ENCODE measurements around the gene F13A1.
"Not testable (repeated sequence)": the region's sequence is repeated elsewhere in the genome, so short reads cannot be mapped to it uniquely, and the experiment has no call there.

Gene F13A1

DNA sequence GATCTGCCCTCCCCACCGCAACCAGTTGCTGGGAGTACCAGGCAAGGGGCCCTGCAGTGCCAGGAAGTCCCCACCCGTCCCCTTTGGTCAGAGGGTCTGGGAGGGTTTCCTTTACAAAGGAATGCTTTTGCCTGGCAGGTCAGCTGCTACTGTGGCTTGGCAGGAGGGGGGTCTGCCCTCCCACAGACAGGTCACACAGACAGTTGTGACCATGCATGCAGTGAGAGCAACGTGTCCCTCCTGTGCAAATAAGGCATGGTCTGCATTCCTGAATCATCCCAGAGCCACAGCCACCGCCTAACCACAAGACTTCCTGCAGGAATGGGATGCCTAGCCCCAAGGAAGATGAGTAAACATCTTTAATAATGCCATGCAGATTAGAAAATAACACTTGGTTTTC lies 439 bp upstream of the F13A1 start:
- DNase-seq = no peak

GRCh38 chr6:6317825-6318733 lies 2.4 kb downstream of the F13A1 start:
- no peak for DNase-seq

DNA sequence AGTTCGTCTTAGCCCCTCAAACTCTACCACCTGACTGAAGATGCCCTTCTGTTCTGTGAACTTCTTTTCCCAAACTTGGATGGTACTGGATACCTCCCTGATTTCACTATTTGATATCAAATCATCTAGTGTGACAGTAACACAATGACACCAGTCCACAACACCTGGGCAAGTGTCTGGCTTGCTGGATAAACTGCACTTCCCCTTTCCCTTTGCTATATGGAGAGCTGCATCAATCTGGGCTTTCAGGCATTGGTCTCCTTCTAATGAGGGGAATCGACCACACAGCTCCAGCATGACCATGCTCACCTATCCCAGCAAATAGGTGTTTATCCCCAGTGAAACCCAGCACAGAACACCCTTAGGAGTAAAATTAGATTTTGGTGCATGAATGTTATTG lies 3.1 kb downstream of the F13A1 start:
- no peak for DNase-seq

DNA sequence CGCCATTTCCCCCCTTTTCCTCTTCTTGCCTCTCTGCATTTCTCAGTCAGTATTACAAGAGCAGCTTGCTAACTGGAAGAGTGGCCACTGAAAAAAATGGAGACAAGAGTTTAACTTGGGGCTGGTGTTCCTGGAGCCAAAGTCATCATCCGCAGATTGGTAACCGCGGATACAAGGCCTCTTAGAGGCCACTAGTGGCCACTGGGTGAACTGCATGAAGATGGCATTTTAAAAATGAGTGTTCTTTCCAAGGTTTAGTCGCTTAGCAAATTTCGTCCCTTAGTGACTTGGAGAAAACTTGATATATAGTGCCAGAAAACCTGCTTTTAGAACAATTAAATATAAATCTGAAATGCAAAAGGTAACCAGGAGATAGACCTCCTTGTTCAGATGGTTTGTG lies 4.8 kb downstream of the F13A1 start:
- DNase-seq = peak; percentile 41

DNA sequence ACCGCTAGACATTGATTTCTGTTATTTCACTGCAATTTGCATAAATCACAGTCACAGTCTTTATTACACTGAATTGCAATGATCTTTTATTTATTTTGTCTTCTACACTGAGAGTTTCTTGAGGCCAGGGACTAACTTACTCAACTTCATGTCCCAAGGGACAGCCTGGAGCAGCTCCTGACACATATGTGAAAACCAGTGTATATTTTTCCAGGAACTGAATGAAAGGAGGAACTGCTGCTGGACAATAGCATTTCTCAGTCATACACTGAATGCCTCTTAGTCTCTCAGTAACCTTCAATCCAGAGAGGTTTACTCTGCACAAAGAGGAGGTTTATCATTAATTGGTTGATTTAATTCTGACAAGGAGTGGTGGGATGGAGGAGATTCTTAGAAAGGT lies 5.9 kb downstream of the F13A1 start:
- no peak for DNase-seq

- no peak for DNase-seq
Observed at GRCh38 chr6:6312901-6313441, 7.5 kb downstream of the F13A1 start.

DNA sequence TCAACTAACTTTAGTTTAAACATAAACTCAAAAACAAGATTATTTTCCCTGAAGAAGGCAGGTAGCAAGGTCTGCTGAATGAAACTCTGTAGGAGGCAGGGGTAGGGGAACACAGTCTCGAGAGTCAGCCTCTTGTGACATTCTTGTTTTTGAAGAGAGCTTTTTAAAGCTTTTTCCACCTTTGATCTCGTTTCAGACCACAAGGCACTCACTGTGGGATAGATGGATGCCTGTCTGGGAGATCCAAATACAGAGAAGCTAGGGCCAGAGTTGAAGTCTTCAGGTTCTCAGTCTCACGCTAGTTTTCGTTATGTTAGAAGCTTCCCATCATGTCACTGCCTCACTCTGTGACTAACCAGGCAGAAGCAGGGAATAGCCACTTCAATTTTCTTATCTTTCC lies 14.9 kb downstream of the F13A1 start:
- no peak for DNase-seq

- DNase-seq = not testable (repeated sequence)
Observed at GRCh38 chr6:6300383-6300782, 20.1 kb downstream of the F13A1 start.

DNA sequence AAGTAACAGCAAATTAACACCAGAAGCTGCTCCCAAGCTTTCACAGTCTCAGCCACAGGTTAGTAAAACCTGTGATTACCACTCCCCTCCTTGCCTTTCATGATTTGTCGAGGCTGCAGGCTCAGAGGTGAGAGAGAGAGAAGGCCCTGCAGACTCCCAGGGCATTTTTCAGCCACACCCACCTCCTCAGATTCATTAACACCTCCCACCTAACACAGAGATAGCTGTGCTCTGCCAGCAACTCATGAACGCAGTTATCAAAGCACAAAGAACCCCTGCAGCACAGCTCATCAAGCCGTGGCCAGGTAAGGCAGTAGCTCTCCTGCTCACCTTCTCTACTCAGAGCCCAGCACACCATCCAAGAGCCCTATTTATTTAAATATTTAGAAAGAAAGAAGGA lies 27.1 kb downstream of the F13A1 start:
- no peak for DNase-seq

- DNase-seq = no peak
Observed at GRCh38 chr6:6287415-6287814, 33.0 kb downstream of the F13A1 start.

DNA sequence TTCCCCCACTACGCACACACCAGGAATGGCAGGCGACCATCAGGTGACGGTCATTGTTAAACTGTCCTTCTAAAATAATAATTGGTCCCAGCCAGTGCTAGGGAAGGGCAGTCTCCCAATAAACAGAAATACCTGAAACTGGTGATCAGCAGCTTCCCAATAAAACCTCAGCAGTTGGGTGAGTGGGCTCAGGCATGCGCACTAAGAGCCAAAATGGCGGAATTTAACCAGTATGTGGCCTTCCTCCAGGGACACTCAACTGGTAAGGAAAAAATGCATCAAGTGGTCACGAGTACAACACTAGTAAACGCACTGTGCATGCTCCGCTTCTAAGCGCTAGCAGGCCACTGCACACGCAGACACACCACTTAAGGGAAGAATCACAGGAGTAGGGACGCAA lies 34.8 kb downstream of the F13A1 start:
- DNase-seq = no peak

- DNase-seq = no peak
Observed at GRCh38 chr6:6284221-6284966, 36.1 kb downstream of the F13A1 start.

DNA sequence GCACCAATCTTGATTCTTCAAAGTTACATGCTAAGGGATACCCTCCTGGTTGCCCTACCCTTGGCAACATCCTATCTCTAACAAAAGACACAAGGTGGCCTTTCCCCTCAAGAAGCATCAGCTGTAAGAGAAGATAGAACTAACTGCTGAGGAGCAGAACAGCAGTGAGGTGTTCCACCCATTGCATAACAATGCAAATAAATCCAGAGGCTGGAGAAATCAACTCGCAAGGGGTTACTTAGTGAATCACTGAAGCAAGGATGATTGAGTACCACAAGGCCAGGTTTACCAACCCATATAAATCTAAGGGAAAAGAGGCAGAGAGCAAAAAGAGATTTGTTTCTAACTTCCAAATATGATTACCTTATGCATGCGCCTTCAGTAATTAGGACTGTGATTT lies 36.7 kb downstream of the F13A1 start:
- no peak for DNase-seq

DNA sequence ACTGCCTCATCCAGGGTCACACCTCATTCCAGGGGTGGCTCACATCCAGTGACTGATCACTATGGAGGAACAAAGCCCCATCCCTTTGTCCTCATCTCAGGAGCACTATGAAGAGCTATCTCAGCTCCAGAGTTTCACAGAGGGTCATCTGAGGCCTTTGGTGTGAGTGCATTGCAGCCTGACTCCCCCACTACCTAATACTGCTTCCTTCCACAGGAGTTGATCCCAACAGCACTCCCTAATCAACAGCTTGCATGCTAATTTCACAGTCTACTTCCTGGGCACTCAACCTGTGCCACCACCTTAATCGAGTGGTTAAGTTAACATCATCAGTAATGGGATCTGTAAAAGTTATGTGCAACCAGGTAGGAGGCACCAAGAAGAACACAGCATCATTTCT lies 37.7 kb downstream of the F13A1 start:
- DNase-seq = no peak

DNA sequence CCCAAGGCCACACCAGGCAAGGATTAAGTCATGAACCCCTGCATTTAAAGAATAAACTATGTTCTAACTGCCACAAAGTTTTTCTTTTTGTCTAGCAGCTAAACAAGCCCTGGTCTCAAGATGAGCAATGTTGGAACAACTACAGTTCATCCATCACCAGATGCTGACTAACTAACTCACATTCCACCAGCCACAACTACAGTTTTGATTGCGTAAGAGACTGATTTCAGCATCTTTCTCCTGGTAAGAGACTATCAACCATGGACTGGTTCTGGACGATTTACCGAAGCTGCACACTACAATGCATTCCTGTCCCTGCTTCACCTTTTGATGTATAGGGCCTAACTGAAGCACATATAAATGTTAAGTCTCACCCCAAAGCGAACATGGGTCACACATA lies 43.0 kb downstream of the F13A1 start:
- no peak for DNase-seq

DNA sequence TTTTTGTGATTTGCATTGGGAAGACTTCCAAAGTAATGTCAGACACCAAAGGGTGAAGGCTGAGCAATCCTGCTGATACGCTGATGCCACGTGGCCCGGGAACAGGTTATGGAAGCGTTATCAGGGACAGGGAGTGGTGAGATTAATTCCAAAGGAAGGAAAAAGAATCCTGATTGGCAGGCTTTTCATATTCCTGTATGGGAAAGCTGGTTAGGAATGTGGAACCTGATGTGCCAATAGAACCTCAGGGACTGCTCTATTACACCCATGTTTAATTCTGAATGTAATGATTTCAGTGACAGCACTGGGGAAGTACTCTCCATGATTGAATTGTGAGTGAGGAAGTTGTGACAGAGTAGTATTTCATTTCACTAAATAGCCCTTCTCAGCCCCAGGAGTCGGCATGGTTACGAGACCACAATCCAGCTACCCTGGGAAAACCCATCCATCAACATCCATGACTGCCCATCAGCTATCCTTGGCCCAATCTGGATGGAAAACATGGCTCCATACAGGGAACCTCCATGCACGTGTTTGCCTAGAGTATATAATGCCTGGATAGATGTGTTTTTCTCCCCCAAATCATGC lies 49.4 kb downstream of the F13A1 start:
- DNase-seq = no peak

DNA sequence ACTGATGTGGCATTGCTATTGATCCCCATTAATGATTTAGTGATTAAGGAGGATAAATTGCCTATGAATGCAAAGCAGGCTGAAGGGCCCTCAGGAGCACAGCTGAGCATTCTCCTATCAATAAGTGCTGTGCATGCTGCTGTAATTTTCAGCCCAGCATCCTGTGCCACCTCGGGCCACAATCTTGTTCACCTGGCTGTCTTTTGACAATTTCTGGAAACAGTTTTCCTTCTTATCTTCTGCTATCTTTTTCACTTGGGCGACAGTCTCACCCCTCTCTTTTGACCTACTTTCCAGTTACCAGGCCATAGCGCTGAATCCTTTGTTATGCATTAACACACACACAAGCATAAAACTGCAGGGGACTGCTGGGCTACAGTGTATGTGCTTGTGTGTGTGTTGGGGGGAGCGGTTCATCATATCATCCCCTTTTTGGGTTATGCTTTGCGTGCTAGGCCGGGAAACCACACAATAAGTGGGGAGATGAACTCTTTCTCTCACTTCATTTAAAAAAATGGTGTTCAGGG lies 60.2 kb downstream of the F13A1 start:
- no peak for DNase-seq

GRCh38 chr6:6256886-6257285 lies 63.6 kb downstream of the F13A1 start:
- no peak for DNase-seq

DNA sequence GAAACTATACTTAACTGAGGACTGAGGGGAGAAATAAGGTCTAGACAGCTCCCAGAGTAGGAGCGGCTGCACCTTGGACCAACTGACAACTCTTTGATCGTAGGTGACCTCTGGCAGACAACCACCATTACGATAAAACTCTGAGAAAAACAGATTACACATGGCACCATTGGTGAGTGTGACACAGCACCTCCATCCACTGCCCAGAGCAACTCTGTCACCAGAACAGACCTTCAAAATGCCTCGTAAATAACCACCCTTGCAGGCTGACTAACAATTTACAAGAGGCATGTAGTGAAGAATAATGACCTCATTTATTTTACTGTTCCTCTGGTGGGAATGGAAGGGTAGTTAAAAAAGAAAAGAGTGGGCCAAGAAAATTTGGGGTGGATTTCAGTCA lies 64.2 kb downstream of the F13A1 start:
- DNase-seq = peak; percentile 19

- no peak for DNase-seq
Observed at GRCh38 chr6:6251555-6252280, 68.7 kb downstream of the F13A1 start.

- no peak for DNase-seq
Observed at GRCh38 chr6:6248651-6249050, 71.8 kb downstream of the F13A1 start.

DNA sequence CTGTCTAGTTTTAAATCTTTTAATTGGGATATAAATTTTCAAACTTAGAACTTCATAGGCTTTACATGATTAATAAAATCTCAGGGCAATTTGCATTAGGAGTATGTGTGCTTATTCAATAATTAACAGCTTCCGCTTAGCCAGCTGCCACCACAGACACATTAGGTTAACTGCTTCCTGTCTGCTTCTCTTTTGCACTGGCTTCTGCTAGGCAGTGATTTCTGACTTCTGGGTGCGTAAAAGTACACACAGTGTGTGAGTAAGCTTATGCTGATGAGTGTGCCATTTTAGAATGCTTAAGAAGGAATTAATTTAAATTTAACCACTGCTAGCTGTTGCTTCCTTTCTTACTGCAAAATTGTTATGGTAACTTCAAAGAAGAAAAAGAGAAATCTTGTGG lies 73.9 kb downstream of the F13A1 start:
- no peak for DNase-seq
